Measurements from ENCODE around the gene TAF1. TPM values are rescaled to one million over a fixed set of nuclear protein-coding genes. Genes with fewer than 3 reads are reported as not detected.
"Not testable (repeated sequence)": the region's sequence is repeated elsewhere in the genome, so short reads cannot be mapped to it uniquely, and the experiment has no call there.

TAF1 gene
- total RNA-seq, 5 donors from 2014 or later (not counting 1 experiment from before 2014, with no cell fraction given): 61.4 to 70.0 (median 63.3) TPM

DNA sequence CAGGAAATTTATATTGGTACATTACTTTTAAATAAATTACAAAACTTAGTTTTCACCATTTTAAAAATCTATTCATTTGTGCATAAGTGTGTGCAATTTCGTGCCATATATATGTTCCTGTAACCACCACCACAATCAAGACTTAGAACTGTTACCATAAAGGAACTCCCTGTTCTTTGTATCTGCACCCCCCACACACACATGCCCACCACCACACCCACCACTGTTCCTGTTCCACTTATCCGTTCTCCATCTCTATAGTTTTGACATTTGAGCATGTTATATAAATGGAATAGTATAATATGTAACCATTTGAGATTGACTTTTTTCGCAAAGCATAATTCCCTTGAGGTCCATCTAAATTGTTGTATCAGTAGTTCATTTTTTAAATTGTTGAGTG, 73.7 kb downstream of the TAF1 start:
- DNase-seq: no peak

DNA sequence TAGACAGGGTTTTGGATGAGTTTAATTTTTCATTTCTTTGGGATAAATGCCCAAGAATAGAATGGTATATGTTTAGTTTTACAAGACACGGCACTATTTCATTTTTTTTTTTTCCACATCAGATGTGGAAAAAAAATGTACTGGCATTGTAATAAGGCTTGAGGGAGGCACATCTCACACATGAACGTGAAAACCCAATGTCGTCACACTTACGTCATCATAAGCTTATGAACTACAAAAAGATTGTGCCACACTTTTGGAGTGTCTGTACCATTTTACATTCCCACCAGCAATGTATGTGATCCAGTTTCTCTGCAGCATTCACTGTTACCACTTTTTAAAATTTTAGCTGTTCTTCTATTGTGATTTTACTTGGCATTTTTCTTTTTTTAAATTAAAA, 74.2 kb downstream of the TAF1 start:
- POLR2A ChIA-PET: no interaction called here
- no CpG with 5 or more reads among the region's 4 CpGs for WGBS (ENCODE audit: insufficient coverage)

More for the DNA sequence above, 73.7 kb downstream of the TAF1 start:
- Mint-ChIP-seq H3K27ac (peak overlapping the region in 1 of 2 donors; percentile 5), H3K27me3 (no peaks in the 10 kb centered on the region), H3K4me1 (peaks cover 3 to 12% (median 4%) of the 10 kb centered on the region in 3 donors), H3K9me3 (no peaks in the 10 kb centered on the region), H3K4me3 (no peak overlapping the region), H3K36me3 (peaks cover 28% of the 10 kb centered on the region)
- ChIA-PET POLR2A (interaction anchor here in 1 of 2 donors (0.6 kb wide), 1 partner anchor 412 kb away, joined by 3 read pairs; no protein-coding TSS in a partner anchor), CTCF (no interaction called here)
- no peak overlapping the region for H3K4me3 ChIP-seq (ENCODE audit: control insufficient read depth in 1 of 2, extremely low read depth in 1 of 2, low read length in 1 of 2)
- no CpG with 5 or more reads among the region's 3 CpGs for WGBS (ENCODE audit: insufficient coverage)
- H3K9me3 ChIP-seq: no peaks in the 10 kb centered on the region
- H3K4me1 ChIP-seq (ENCODE audit: control insufficient read depth in 1 of 2, extremely low read depth in 1 of 2, insufficient read depth in 2 of 2, low read length in 2 of 2): no peaks in the 10 kb centered on the region
- no peak overlapping the region for H3K27ac ChIP-seq (ENCODE audit: low read length)
- peaks cover 0 to 4% of the 10 kb centered on the region in 2 donors for H3K36me3 ChIP-seq (ENCODE audit: control insufficient read depth in 2 of 2, extremely low read depth in 1 of 2, insufficient read depth in 1 of 2, low read length in 1 of 2)
- H3K27me3 ChIP-seq (replicated peaks in 1 of 2; ENCODE audit: control insufficient read depth in 2 of 2, extremely low read depth in 1 of 2, insufficient read depth in 2 of 2, low read length in 1 of 2): no peaks in the 10 kb centered on the region
- ATAC-seq (replicated peaks in 1 of 4): no peak

DNA sequence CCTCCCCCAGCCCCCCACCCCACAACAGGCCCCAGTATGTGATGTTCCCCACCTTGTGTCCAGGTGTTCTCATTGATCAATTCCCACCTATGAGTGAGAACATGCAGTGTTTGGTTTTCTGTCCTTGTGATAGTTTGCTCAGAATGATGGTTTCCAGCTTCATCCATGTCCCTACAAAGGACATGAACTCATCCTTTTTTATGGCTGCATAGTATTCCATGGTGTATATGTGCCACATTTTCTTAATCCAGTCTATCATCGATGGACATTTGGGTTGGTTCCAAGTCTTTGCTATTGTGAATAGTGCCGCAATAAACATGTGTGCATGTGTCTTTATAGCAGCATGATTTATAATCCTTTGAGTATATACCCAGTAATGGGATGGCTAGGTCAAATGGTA, 75.7 kb downstream of the TAF1 start:
- DNase-seq; H3K4me3 Mint-ChIP-seq; POLR2A ChIA-PET; H3K4me3 ChIP-seq (ENCODE audit: control insufficient read depth in 1 of 2, extremely low read depth in 1 of 2, low read length in 1 of 2); H3K9me3 Mint-ChIP-seq; CTCF ChIA-PET; H3K27ac ChIP-seq (ENCODE audit: low read length); H3K27me3 ChIP-seq (replicated peaks in 1 of 2; ENCODE audit: control insufficient read depth in 2 of 2, extremely low read depth in 1 of 2, insufficient read depth in 2 of 2, low read length in 1 of 2); H3K4me1 ChIP-seq (ENCODE audit: control insufficient read depth in 1 of 2, extremely low read depth in 1 of 2, insufficient read depth in 2 of 2, low read length in 2 of 2); ATAC-seq (replicated peaks in 1 of 4); H3K36me3 ChIP-seq (ENCODE audit: control insufficient read depth in 2 of 2, extremely low read depth in 1 of 2, insufficient read depth in 1 of 2, low read length in 1 of 2); H3K27ac Mint-ChIP-seq; H3K9me3 ChIP-seq; H3K27me3 Mint-ChIP-seq: not testable (repeated sequence)
- no CpG with 5 or more reads among the region's 2 CpGs for WGBS (ENCODE audit: insufficient coverage)
- peaks cover 28% of the 10 kb centered on the region for H3K36me3 Mint-ChIP-seq
- peaks cover 3 to 12% (median 4%) of the 10 kb centered on the region in 3 donors for H3K4me1 Mint-ChIP-seq

More for the DNA sequence above, 74.2 kb downstream of the TAF1 start:
- Mint-ChIP-seq H3K27me3 (no peaks in the 10 kb centered on the region), H3K4me1 (peaks cover 3 to 12% (median 4%) of the 10 kb centered on the region in 3 donors), H3K9me3 (no peaks in the 10 kb centered on the region), H3K4me3 (no peak overlapping the region), H3K36me3 (peaks cover 28% of the 10 kb centered on the region), H3K27ac (no peak overlapping the region)
- H3K4me1 ChIP-seq (ENCODE audit: control insufficient read depth in 1 of 2, extremely low read depth in 1 of 2, insufficient read depth in 2 of 2, low read length in 2 of 2): no peaks in the 10 kb centered on the region
- H3K27me3 ChIP-seq (replicated peaks in 1 of 2; ENCODE audit: control insufficient read depth in 2 of 2, extremely low read depth in 1 of 2, insufficient read depth in 2 of 2, low read length in 1 of 2): no peaks in the 10 kb centered on the region
- H3K4me3 ChIP-seq (ENCODE audit: control insufficient read depth in 1 of 2, extremely low read depth in 1 of 2, low read length in 1 of 2): no peak overlapping the region
- H3K9me3 ChIP-seq: no peaks in the 10 kb centered on the region
- CTCF ChIA-PET: interaction anchor here in 1 of 2 donors (0.6 kb wide), 1 partner anchor 80 kb away, joined by 4 read pairs; no protein-coding TSS in a partner anchor
- H3K36me3 ChIP-seq (ENCODE audit: control insufficient read depth in 2 of 2, extremely low read depth in 1 of 2, insufficient read depth in 1 of 2, low read length in 1 of 2): peaks cover 0 to 4% of the 10 kb centered on the region in 2 donors
- DNase-seq (no peak), ATAC-seq (replicated peaks in 1 of 4) (no peak)
- H3K27ac ChIP-seq (ENCODE audit: low read length): no peak overlapping the region

DNA sequence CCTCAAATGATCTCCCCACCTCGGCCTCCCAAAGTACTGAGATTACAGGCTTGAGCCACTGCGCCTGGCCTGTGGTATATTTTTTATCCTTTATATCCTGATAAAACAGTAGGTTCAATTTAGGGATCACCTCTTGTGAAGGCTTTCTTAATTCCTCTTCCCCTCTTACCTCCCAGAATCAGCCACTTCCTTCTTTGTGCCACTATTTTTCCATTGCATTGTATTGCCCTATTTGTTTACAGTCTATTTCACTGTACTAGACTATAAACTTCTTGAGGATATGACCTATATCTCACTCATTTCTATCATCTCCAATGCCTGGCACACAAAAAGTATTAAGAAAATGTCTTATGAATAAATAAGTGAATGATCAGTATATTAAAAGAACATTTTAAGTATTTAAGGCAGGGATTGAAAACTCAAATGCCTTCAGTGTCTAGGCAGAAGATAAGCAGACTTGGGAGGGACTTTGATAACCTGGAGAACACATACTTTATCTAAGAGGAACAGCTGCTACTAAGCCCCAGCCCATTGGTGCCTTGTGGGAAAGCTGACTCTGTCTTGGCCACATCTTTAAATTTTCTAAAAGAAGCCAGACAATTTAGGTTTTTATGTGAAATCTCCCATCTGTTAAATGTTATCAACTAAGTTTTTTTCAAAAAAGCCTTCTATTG, 84.4 kb downstream of the TAF1 start:
- WGBS (ENCODE audit: insufficient coverage): no CpG with 5 or more reads among the region's 2 CpGs
- H3K27me3 ChIP-seq (replicated peaks in 1 of 2; ENCODE audit: control insufficient read depth in 2 of 2, extremely low read depth in 1 of 2, insufficient read depth in 2 of 2, low read length in 1 of 2): no peaks in the 10 kb centered on the region
- no peaks in the 10 kb centered on the region for H3K4me1 ChIP-seq (ENCODE audit: control insufficient read depth in 1 of 2, extremely low read depth in 1 of 2, insufficient read depth in 2 of 2, low read length in 2 of 2)
- Mint-ChIP-seq H3K36me3 (peaks cover 13% of the 10 kb centered on the region), H3K27me3 (no peaks in the 10 kb centered on the region), H3K4me3 (no peak overlapping the region), H3K9me3 (no peaks in the 10 kb centered on the region), H3K27ac (no peak overlapping the region), H3K4me1 (no peaks in the 10 kb centered on the region)
- no peak overlapping the region for H3K27ac ChIP-seq (ENCODE audit: low read length)
- ChIA-PET POLR2A (interaction anchor here in 1 of 2 donors (0.7 kb wide), 1 partner anchor 63 kb away, joined by 3 read pairs; no protein-coding TSS in a partner anchor), CTCF (no interaction called here)
- H3K36me3 ChIP-seq (ENCODE audit: control insufficient read depth in 2 of 2, extremely low read depth in 1 of 2, insufficient read depth in 1 of 2, low read length in 1 of 2): peaks cover 0 to 22% of the 10 kb centered on the region in 2 donors
- no peak for DNase-seq
- no peak for ATAC-seq (replicated peaks in 1 of 4)
- H3K9me3 ChIP-seq: no peaks in the 10 kb centered on the region
- no peak overlapping the region for H3K4me3 ChIP-seq (ENCODE audit: control insufficient read depth in 1 of 2, extremely low read depth in 1 of 2, low read length in 1 of 2)

DNA sequence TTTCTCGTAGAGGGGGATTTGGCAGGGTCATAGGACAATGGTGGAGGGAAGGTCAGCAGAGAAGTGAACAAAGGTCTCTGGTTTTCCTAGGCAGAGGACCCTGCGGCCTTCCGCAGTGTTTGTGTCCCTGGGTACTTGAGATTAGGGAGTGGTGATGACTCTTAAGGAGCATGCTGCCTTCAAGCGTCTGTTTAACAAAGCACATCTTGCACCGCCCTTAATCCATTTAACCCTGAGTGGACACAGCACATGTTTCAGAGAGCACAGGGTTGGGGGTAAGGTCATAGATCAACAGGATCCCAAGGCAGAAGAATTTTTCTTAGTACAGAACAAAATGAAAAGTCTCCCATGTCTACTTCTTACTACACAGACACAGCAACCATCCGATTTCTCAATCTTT, 85.4 kb downstream of the TAF1 start:
- H3K9me3 ChIP-seq; ATAC-seq (replicated peaks in 1 of 4); H3K4me1 Mint-ChIP-seq; H3K27me3 ChIP-seq (replicated peaks in 1 of 2; ENCODE audit: control insufficient read depth in 2 of 2, extremely low read depth in 1 of 2, insufficient read depth in 2 of 2, low read length in 1 of 2); H3K4me3 Mint-ChIP-seq; DNase-seq; H3K9me3 Mint-ChIP-seq; H3K27me3 Mint-ChIP-seq; CTCF ChIA-PET; H3K4me1 ChIP-seq (ENCODE audit: control insufficient read depth in 1 of 2, extremely low read depth in 1 of 2, insufficient read depth in 2 of 2, low read length in 2 of 2); POLR2A ChIA-PET; H3K27ac Mint-ChIP-seq; H3K4me3 ChIP-seq (ENCODE audit: control insufficient read depth in 1 of 2, extremely low read depth in 1 of 2, low read length in 1 of 2); H3K27ac ChIP-seq (ENCODE audit: low read length): not testable (repeated sequence)
- peaks cover 13% of the 10 kb centered on the region for H3K36me3 Mint-ChIP-seq
- H3K36me3 ChIP-seq (ENCODE audit: control insufficient read depth in 2 of 2, extremely low read depth in 1 of 2, insufficient read depth in 1 of 2, low read length in 1 of 2): peaks cover 0 to 26% of the 10 kb centered on the region in 2 donors
- whole genome bisulfite sequencing (ENCODE audit: insufficient coverage): no CpG with 5 or more reads among the region's 6 CpGs

DNA sequence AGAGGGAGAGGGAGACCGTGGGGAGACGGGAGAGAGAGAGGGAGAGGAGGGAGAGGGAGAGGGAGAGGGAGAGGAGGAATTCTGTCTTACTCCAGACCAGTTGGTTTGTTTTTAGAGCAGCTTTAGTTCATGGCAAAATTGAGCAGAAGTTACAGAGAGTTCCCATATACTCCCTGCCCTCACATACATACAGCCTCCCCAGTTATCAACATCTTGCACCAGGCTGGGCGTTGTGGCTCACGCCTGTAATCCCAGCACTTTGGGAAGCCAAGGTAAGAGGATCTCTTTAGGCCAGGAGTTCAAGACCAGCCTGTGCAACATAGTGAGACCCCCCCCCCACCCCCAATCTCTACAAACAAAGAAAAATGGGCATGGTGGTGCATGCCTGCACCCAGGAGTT, 86.9 kb downstream of the TAF1 start:
- POLR2A ChIA-PET: no interaction called here
- peaks cover 17% of the 10 kb centered on the region for H3K36me3 Mint-ChIP-seq
- H3K27me3 ChIP-seq (replicated peaks in 1 of 2; ENCODE audit: control insufficient read depth in 2 of 2, extremely low read depth in 1 of 2, insufficient read depth in 2 of 2, low read length in 1 of 2): no peaks in the 10 kb centered on the region

More for the DNA sequence above, 86.9 kb downstream of the TAF1 start:
- H3K27ac ChIP-seq (ENCODE audit: low read length): no peak overlapping the region
- Mint-ChIP-seq H3K9me3 (no peaks in the 10 kb centered on the region), H3K4me1 (no peaks in the 10 kb centered on the region), H3K4me3 (no peak overlapping the region), H3K27ac (no peak overlapping the region), H3K27me3 (peaks cover 0 to 4% of the 10 kb centered on the region in 2 donors)
- no peak for DNase-seq
- CTCF ChIA-PET: no interaction called here
- no peaks in the 10 kb centered on the region for H3K4me1 ChIP-seq (ENCODE audit: control insufficient read depth in 1 of 2, extremely low read depth in 1 of 2, insufficient read depth in 2 of 2, low read length in 2 of 2)
- H3K36me3 ChIP-seq (ENCODE audit: control insufficient read depth in 2 of 2, extremely low read depth in 1 of 2, insufficient read depth in 1 of 2, low read length in 1 of 2): peaks cover 0 to 39% of the 10 kb centered on the region in 2 donors
- WGBS (ENCODE audit: insufficient coverage): no CpG with 5 or more reads among the region's 4 CpGs
- no peak for ATAC-seq (replicated peaks in 1 of 4)
- no peaks in the 10 kb centered on the region for H3K9me3 ChIP-seq
- no peak overlapping the region for H3K4me3 ChIP-seq (ENCODE audit: control insufficient read depth in 1 of 2, extremely low read depth in 1 of 2, low read length in 1 of 2)

Data from T-cell (primary cell).